Ovary (tissue), 9 donors: ENCODE measurements around the gene USP47. TPM values are rescaled to one million over a fixed set of nuclear protein-coding genes. Genes with fewer than 3 reads are reported as not detected.

Source experiments
- DNase-seq, 5 donors: peaks; one replicate each; pipeline ENCODE4 v3.0.0-alpha.2; 2019 to 2020
- H3K27ac ChIP-seq, 2 donors: fragments of 200-600 bp; one replicate each; pipeline versions ENCODE4 v1.5.1 to v1.8.0; 2019 to 2022
- H3K27me3 ChIP-seq: fragments of 200-600 bp; one replicate; pipeline ENCODE4 v1.8.0; 2022
- H3K36me3 ChIP-seq: fragments of 200-600 bp; sonication (generic); one replicate; pipeline ENCODE4 v1.5.1; 2019
- H3K4me1 ChIP-seq: one replicate; pipeline ENCODE4 v1.8.1; 2013; ENCODE audit warnings: mild to moderate bottlenecking, moderate library complexity; ENCODE audit not compliant: insufficient read depth
- H3K4me3 ChIP-seq: fragments of 200-600 bp; sonication (generic); one replicate; pipeline ENCODE4 v1.5.1; 2017
- H3K9me3 ChIP-seq, 2 donors: fragments of 200-600 bp in 1 of 2; sonication (generic) in 1 of 2; one replicate each; pipeline versions ENCODE4 v1.5.1 to v1.8.1; 2013 to 2019; ENCODE audit warnings: mild to moderate bottlenecking in 1 of 2, moderate library complexity in 1 of 2
- CTCF ChIP-seq, 3 donors: fragments of 450-650 bp in 2 of 3; fragments of 200-600 bp in 1 of 3; IDR thresholded peaks; one replicate each; pipeline versions ENCODE4 v1.5.1 to v1.8.0; 2016 to 2022; ENCODE audit warnings: antibody characterized with exemption in 3 of 3, mild to moderate bottlenecking in 1 of 3
- EP300 ChIP-seq: sonication (generic); formaldehyde crosslinking; IDR thresholded peaks from one replicate; pipeline ENCODE4 v1.6.1; 2017; ENCODE audit warnings: antibody characterized with exemption
- POLR2A ChIP-seq: fragments of 450-650 bp; IDR thresholded peaks from one replicate; pipeline ENCODE4 v1.6.1; 2017; ENCODE audit warnings: antibody characterized with exemption, mild to moderate bottlenecking, moderate library complexity
- WGBS, 3 donors: extraction: QIAGEN DNeasy Blood & Tissue Kit in 1 of 3; methylation state at CpG; one replicate each; pipeline versions ENCODE4 v1.1.5 to v1.1.7; 2013 to 2017; 5-methylcytosine and 5-hydroxymethylcytosine counted together
- intact Hi-C, 4 donors: fragments of 100-400 bp; cut with DNase I; formaldehyde crosslinking; loops; one replicate each; pipeline versions ENCODE4 v1.11.0 to v1.15.1; 2022 to 2023
- polyA plus RNA-seq, 2 donors: library from polyadenylated mRNA; stranded (reverse); fragments of 200-250 nt in 1 of 2; fragments of 350-450 nt in 1 of 2; fragmentation: Illumina TruSeq in 1 of 2; extraction: RNeasy Lipid Tissue Mini Kit (QIAGEN cat#74804) in 1 of 2; gene quantifications; one replicate each; pipeline ENCODE4 v1.2.3, GENCODE V29; 2013 to 2014
- total RNA-seq, 7 donors: library from RNA; depleted of rRNA in 2 of 7; stranded (reverse); fragments of >200 nt in 2 of 7; fragmentation: NEBNext Ultra II Directional in 3 of 7; extraction: Animal tissue kit (Norgen Biotek cat#: 25700) in 3 of 7; gene quantifications; one replicate each; pipeline versions ENCODE4 v1.1.0 to v1.2.4, GENCODE V29; 2016 to 2023
- donor health status: DM: no; HTN: no; CAD: no; lungs with moderate emphysema.
- donor health status: DM: no; HTN: no; CAD: no.
- donor health status: Bipolar disorder and iron deficiency.
- donor health status: DM: yes; HTN: yes; CAD: no.
- donor health status: DM: no; HTN: no; CAD: no.
- donor health status: DM: yes; HTN: yes; CAD: no.

USP47 gene
- total and polyA plus RNA-seq, 9 donors: 26.5 to 70.5 (median 51.2) TPM

GRCh38 chr11:12006552-12007229 lies 164.9 kb downstream of the USP47 start:
- peaks cover 9% of the 10 kb centered on the region for H3K4me1 ChIP-seq
- intact Hi-C loops: loop anchor here in 1 of 4 donors (5.0 kb wide), 1 partner anchor 34 kb away; no protein-coding TSS in a partner anchor
- H3K36me3 ChIP-seq: no peaks in the 10 kb centered on the region
- no peak for TF ChIP-seq CTCF (IDR thresholded peaks at IDR 0.05)
- no peak overlapping the region for H3K4me3 ChIP-seq
- no peak overlapping the region for H3K27ac ChIP-seq
- 90 to 94% (median 93%) methylated on average over 7 of the region's 7 CpGs for WGBS, 3 donors
- H3K27me3 ChIP-seq: no peaks in the 10 kb centered on the region
- H3K9me3 ChIP-seq: no peaks in the 10 kb centered on the region
- DNase-seq: no peak

GRCh38 chr11:12007230-12007593 lies 165.4 kb downstream of the USP47 start:
- no peak for DNase-seq
- Histone ChIP-seq H3K4me3 (no peak overlapping the region), H3K27ac (no peak overlapping the region), H3K36me3 (no peaks in the 10 kb centered on the region), H3K27me3 (no peaks in the 10 kb centered on the region), H3K9me3 (no peaks in the 10 kb centered on the region), H3K4me1 (peaks cover 9% of the 10 kb centered on the region)
- intact Hi-C loops: loop anchor here in 1 of 4 donors (5.0 kb wide), 1 partner anchor 35 kb away; no protein-coding TSS in a partner anchor
- TF ChIP-seq EP300 (no peak), POLR2A (no peak), CTCF (IDR thresholded peaks at IDR 0.05) (no peak)
- WGBS, 3 donors: 91 to 97% (median 94%) methylated on average over 5 of the region's 5 CpGs

DNA sequence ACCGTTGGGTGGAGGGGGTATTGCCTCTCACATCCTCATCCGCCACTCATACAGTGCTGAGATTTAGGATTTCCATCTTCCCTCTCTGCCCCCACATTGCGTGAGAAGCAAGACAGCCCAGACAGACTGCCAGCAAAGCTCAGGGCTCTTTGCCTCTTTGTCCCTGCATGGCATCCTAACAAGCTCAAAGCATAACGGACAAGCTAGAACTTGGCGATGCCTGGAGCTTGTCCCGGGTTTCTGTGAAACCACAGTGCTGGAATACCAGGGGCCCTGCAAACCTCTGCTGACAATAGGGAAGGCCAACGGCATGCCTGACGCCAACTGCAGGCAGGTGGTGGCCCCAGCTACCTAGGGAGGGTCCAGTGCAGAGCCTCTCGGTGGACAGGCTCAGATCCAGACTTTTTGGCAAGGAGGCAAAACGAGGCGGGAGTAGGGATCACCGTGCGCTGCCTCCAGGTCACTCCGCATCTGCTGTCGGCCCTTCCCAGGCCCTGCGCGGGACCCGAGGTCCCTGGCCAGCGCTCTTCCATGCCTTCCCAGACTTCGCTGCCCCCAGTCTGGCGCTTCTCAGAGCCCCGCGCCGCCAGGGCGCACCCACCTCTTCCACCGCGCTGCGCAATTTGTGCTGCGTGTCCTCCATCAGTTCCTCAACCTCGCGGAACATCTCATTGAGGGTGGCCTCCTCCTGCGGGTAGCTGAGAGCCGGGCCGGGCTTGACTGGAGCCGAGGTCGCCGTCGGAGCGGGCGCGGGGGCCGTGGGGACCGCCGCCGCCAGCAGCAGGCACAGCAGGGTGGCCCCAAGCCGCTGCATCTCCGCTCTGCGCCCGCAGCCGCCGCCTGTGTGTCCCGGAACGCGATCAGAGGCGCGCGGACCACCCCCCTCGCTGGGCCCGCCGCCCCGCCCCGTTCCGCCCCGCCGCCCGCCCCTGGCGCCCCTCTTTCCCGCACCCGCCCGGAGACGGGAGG lies 166.3 kb downstream of the USP47 start, which contains the start of gene DKK3:
Gene DKK3 (minus strand): TSS at position 858 of the 969 bp plus-strand sequence. CDS start 44 bp downstream, at position 814.
- no peaks in the 10 kb centered on the region for H3K27me3 ChIP-seq
- TF ChIP-seq CTCF (IDR thresholded peaks at IDR 0.05) (no peak), POLR2A (no peak), EP300 (no peak)
- H3K27ac ChIP-seq: peak within 1 kb of the TSS in 1 of 2 donors; percentile 46
- no peaks in the 10 kb centered on the region for H3K9me3 ChIP-seq
- H3K36me3 ChIP-seq: no peaks in the 10 kb centered on the region
- 8 to 14% (median 10%) methylated on average over 35 to 71 of the region's 71 CpGs for WGBS, 3 donors
- H3K4me3 ChIP-seq: peak within 1 kb of the TSS; percentile 49
- DNase-seq: peak in 2 of 5 donors; percentile 42 to 49
- H3K4me1 ChIP-seq: peaks cover 9% of the 10 kb centered on the region
- intact Hi-C loops: loop anchor here in 1 of 4 donors (5.0 kb wide), 1 partner anchor 36 kb away; no protein-coding TSS in a partner anchor

Other genes starting within 250 kb of the USP47 start
- gene GALNT18, start 220.0 kb upstream of the USP47 start, total RNA-seq: 10 to 100 TPM in 2 of 7 donors, 1 to 10 TPM in 5; 3.0 to 12.3 (median 7.0) TPM
- 10 to 100 TPM in 1 of 2 donors, 1 to 10 TPM in 1; 7.7 to 13.2 TPM for gene GALNT18, start 220.0 kb upstream of the USP47 start, polyA plus RNA-seq
- gene DKK3, start 166.7 kb downstream of the USP47 start, total RNA-seq: 100 to 1,000 TPM in 1 of 7 donors, 10 to 100 TPM in 6; 33.9 to 102 (median 62.8) TPM
- gene DKK3, start 166.7 kb downstream of the USP47 start, polyA plus RNA-seq: 100 to 1,000 TPM in 1 of 2 donors, 10 to 100 TPM in 1; 43.5 to 255 TPM